Neural crest cell (in vitro differentiated cells): ENCODE measurements around the gene RAPGEF5. TPM values are rescaled to one million over a fixed set of nuclear protein-coding genes. Genes with fewer than 3 reads are reported as not detected.

Experiments used
- DNase-seq: peaks from one replicate; pipeline ENCODE4 v3.0.0; 2021; ENCODE audit warnings: low read depth, mixed read lengths, low spot score
- H3K27ac Mint-ChIP-seq: one replicate; pipeline ENCODE4 v1.8.0; 2021; ENCODE audit warnings: mild to moderate bottlenecking, mixed read lengths; ENCODE audit not compliant: unreplicated experiment
- H3K27me3 Mint-ChIP-seq: 2 replicates; pipeline ENCODE4 v1.8.0; 2021; ENCODE audit warnings: low read depth, mild to moderate bottlenecking, mixed read lengths
- H3K36me3 Mint-ChIP-seq: 2 replicates; pipeline ENCODE4 v1.8.0; 2021; ENCODE audit warnings: low read depth, mild to moderate bottlenecking, mixed read lengths
- H3K4me1 Mint-ChIP-seq: 2 replicates; pipeline ENCODE4 v1.8.0; 2021; ENCODE audit warnings: mixed read lengths
- H3K4me3 Mint-ChIP-seq: one replicate; pipeline ENCODE4 v1.8.0; 2021; ENCODE audit warnings: mild to moderate bottlenecking, mixed read lengths
- H3K9me3 Mint-ChIP-seq: 2 replicates; pipeline ENCODE4 v1.8.0; 2021; ENCODE audit warnings: mixed read lengths
- total RNA-seq: library from RNA; stranded (reverse); gene quantifications from 2 replicates; pipeline ENCODE4 v1.2.1, GENCODE V29; 2021
- TF ChIP-seq, protein P1 (sequence below): fragments of 200-600 bp; sonication (generic); conservative IDR thresholded peaks from 2 replicates; pipeline ENCODE4 v1.5.0; 2021; ENCODE audit warnings: antibody characterized with exemption, mild to moderate bottlenecking

The RAPGEF5 gene
- total RNA-seq, 1 donor from 2014 or later, result 6.0 TPM

DNA sequence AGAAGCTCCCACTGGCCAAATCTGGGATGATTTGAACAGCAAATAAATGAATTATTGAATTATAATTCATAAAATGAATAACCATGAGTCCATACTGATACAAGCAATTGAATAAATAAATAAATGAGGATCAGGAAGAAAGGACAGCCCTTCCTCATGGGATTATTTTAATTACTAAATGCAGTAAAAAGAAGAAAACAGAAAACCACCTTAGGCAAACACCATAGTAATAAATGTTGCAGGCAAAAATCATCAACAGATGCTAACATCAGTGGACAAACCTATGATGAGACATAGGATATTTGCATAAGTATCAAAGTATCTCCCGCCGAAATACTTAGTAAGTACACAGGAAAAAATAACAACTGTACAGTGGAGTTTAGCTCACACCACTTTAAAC is 33.2 kb downstream of the RAPGEF5 start:
- Mint-ChIP-seq H3K4me1 (no peaks in the 10 kb centered on the region), H3K9me3 (no peaks in the 10 kb centered on the region), H3K4me3 (no peak overlapping the region), H3K27ac (no peak overlapping the region), H3K27me3 (no peaks in the 10 kb centered on the region), H3K36me3 (no peaks in the 10 kb centered on the region)
- TF ChIP-seq, protein P1, sequence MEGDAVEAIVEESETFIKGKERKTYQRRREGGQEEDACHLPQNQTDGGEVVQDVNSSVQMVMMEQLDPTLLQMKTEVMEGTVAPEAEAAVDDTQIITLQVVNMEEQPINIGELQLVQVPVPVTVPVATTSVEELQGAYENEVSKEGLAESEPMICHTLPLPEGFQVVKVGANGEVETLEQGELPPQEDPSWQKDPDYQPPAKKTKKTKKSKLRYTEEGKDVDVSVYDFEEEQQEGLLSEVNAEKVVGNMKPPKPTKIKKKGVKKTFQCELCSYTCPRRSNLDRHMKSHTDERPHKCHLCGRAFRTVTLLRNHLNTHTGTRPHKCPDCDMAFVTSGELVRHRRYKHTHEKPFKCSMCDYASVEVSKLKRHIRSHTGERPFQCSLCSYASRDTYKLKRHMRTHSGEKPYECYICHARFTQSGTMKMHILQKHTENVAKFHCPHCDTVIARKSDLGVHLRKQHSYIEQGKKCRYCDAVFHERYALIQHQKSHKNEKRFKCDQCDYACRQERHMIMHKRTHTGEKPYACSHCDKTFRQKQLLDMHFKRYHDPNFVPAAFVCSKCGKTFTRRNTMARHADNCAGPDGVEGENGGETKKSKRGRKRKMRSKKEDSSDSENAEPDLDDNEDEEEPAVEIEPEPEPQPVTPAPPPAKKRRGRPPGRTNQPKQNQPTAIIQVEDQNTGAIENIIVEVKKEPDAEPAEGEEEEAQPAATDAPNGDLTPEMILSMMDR, result no peak
- DNase-seq, result no peak

- Mint-ChIP-seq H3K9me3 (no peaks in the 10 kb centered on the region), H3K4me1 (no peaks in the 10 kb centered on the region), H3K4me3 (no peak overlapping the region), H3K36me3 (no peaks in the 10 kb centered on the region), H3K27me3 (no peaks in the 10 kb centered on the region), H3K27ac (no peak overlapping the region)
- no peak for DNase-seq
- TF ChIP-seq, protein P1, result no peak
Observed at GRCh38 chr7:22320416-22320815, 36.5 kb downstream of the RAPGEF5 start.

DNA sequence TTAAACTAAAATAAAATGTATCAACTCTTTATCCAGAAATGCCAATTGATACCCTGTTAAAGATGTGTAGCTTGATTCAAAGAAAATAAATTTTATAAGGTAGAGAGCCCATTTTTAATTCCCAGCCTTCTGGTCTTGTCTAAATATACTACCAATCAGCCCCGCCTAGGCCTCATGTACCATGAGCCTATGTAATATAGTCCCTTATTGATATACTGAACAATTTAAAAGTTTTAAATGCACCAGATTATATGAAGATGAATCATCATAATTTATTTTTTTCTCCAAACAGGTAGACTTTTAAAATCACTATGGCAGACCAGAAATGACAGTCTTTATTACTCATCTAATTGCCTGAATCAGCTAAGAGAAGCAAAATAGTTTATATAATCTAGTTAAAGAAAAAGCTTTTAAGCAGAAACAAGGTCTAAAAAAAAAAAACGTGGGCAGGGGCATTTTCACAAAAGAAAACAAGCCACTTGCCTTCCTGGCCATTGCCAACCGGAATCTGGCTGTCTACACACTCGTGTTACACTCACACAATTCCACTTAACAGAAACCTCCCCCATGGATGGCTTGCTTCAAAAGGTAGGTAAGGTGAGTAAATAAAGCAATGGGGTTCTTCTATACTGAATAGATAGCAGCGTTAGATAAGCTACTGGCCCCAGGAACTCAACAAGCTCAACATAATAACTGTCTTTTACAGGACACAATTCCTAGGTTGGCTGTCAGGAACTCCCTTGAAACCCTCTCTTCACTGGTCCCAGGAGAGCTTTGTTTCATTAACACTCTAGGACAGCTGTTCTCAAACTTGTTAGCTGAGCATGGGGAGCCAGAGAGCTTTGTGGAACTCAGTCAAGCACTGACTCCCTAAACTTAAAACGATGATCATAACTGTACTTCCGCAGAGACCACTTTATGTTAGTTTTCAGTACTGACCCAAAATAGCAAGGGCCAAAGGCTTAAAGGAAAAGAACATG is 37.2 kb downstream of the RAPGEF5 start:
- TF ChIP-seq, protein P1, result no peak
- no peak for DNase-seq
- no peak overlapping the region for H3K27ac Mint-ChIP-seq
- H3K9me3 Mint-ChIP-seq, result no peaks in the 10 kb centered on the region
- no peak overlapping the region for H3K4me3 Mint-ChIP-seq
- no peaks in the 10 kb centered on the region for H3K4me1 Mint-ChIP-seq
- H3K36me3 Mint-ChIP-seq, result no peaks in the 10 kb centered on the region
- no peaks in the 10 kb centered on the region for H3K27me3 Mint-ChIP-seq

- TF ChIP-seq, protein P1, result no peak
- no peaks in the 10 kb centered on the region for H3K36me3 Mint-ChIP-seq
- H3K4me1 Mint-ChIP-seq, result no peaks in the 10 kb centered on the region
- no peaks in the 10 kb centered on the region for H3K9me3 Mint-ChIP-seq
- no peak overlapping the region for H3K4me3 Mint-ChIP-seq
- DNase-seq, result no peak
- H3K27ac Mint-ChIP-seq, result peak overlapping the region; percentile 79
- no peaks in the 10 kb centered on the region for H3K27me3 Mint-ChIP-seq
Observed at GRCh38 chr7:22318376-22318775, 38.6 kb downstream of the RAPGEF5 start.

DNA sequence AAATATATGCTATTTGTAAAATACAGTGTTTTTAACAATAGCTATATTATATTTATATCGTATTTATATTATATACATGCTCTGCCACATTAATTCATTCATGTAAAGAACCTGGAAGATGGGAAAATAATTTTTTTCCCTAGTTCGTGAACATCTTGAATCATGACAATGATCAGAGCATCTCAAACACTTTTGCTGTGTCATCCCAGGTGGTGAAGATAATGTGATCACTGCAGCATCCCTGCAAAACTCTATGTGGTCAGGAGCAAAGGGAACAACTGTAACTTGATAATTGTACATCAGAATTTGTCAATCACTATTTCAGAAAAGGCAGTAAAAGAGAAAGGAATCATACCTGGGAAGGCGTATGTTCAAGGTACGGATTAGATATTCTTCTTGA is 39.3 kb downstream of the RAPGEF5 start:
- Mint-ChIP-seq H3K9me3 (no peaks in the 10 kb centered on the region), H3K27ac (no peak overlapping the region), H3K27me3 (no peaks in the 10 kb centered on the region), H3K4me1 (no peaks in the 10 kb centered on the region), H3K36me3 (no peaks in the 10 kb centered on the region), H3K4me3 (no peak overlapping the region)
- TF ChIP-seq, protein P1, result no peak
- DNase-seq, result no peak
